Loucy (cell line): ENCODE data around the gene CFHR5.

Source experiments
- H2AFZ ChIP-seq: fragments of 200-600 bp; sonication (generic); 2 replicates; pipeline ENCODE4 v1.6.0; 2016; ENCODE audit warnings: antibody characterized with exemption, mild to moderate bottlenecking, low read length, moderate library complexity
- H3F3A ChIP-seq: fragments of 200-600 bp; 2 replicates; pipeline ENCODE4 v1.6.0; 2016; ENCODE audit warnings: antibody characterized with exemption, low read depth, mild to moderate bottlenecking
- H3K27me3 ChIP-seq: fragments of 200-600 bp; sonication (generic); 2 replicates; pipeline ENCODE4 v1.6.1; 2014; ENCODE audit warnings: low read length, mild to moderate bottlenecking; ENCODE audit not compliant: insufficient read depth, poor library complexity, severe bottlenecking
- H3K36me3 ChIP-seq: fragments of 200-600 bp; sonication (generic); 2 replicates; pipeline ENCODE4 v1.6.1; 2016; ENCODE audit warnings: low read length; ENCODE audit not compliant: insufficient read depth
- H3K4me1 ChIP-seq: fragments of 200-600 bp; sonication (generic); 2 replicates; pipeline ENCODE4 v1.5.1; 2014; ENCODE audit warnings: low read length, mild to moderate bottlenecking; ENCODE audit not compliant: insufficient read depth, poor library complexity, severe bottlenecking
- H3K4me2 ChIP-seq: fragments of 200-600 bp; sonication (generic); 2 replicates; pipeline ENCODE4 v1.6.0; 2014; ENCODE audit warnings: antibody characterized with exemption, low read length, low read depth, mild to moderate bottlenecking; ENCODE audit not compliant: poor library complexity, severe bottlenecking
- H3K4me3 ChIP-seq: fragments of 200-600 bp; sonication (generic); 2 replicates; pipeline ENCODE4 v1.5.1; 2014; ENCODE audit warnings: low read length, mild to moderate bottlenecking, mixed read lengths; ENCODE audit not compliant: poor library complexity, severe bottlenecking
- H3K79me2 ChIP-seq: fragments of 200-600 bp; sonication (generic); 2 replicates; pipeline ENCODE4 v1.6.1; 2014; ENCODE audit warnings: low read length; ENCODE audit not compliant: insufficient read depth
- H3K9ac ChIP-seq: fragments of 200-600 bp; sonication (generic); 2 replicates; pipeline ENCODE4 v1.6.0; 2014; ENCODE audit warnings: mild to moderate bottlenecking, low read depth, low read length, moderate library complexity; ENCODE audit not compliant: poor library complexity, severe bottlenecking
- H3K9me2 ChIP-seq: fragments of 200-600 bp; sonication (generic); replicated peaks from 2 replicates; pipeline ENCODE4 v1.6.1; 2016; ENCODE audit warnings: low read depth, low read length, mixed read lengths
- H3K9me3 ChIP-seq: fragments of 200-600 bp; sonication (generic); 2 replicates; pipeline ENCODE4 v1.6.1; 2014; ENCODE audit warnings: mild to moderate bottlenecking, antibody characterized with exemption, low read length, low read depth; ENCODE audit not compliant: insufficient read depth
- H4K20me1 ChIP-seq: fragments of 200-600 bp; sonication (generic); 2 replicates; pipeline ENCODE4 v1.6.0; 2014; ENCODE audit warnings: antibody characterized with exemption, low read length, mild to moderate bottlenecking; ENCODE audit not compliant: insufficient read depth, poor library complexity, severe bottlenecking
- CTCF ChIP-seq: fragments of 200-600 bp; sonication (generic); conservative IDR thresholded peaks from 2 replicates; pipeline ENCODE4 v1.5.1; 2014; ENCODE audit warnings: mild to moderate bottlenecking, antibody characterized with exemption, low read length
- EZH2phosphoT487 ChIP-seq: fragments of 200-600 bp; IDR thresholded peaks from 2 replicates; pipeline ENCODE4 v1.6.1; 2018; ENCODE audit warnings: antibody characterized with exemption, mild to moderate bottlenecking, moderate library complexity, borderline replicate concordance

Gene CFHR5

DNA sequence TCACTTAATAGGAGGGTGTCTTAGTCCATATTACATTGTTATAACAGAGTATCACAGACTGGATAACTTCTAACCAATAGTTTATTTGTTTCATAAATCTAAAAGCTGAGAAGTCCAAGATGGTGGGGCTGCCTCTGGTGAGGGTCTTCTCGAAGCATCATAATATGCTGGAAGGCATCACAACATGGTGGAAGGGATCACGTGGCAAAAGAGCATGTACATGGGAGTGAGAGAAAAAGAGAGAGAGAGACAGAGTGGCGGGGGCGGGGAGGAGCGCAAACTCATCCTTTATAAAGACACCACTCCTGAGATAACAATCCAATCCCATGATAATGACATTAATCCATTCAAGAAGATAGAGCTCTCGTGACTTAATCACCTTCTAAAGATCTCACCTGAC, 31.5 kb downstream of the CFHR5 start:
- H3K9me2 ChIP-seq: no peaks in the 10 kb centered on the region
- H3K27me3 ChIP-seq: no peaks in the 10 kb centered on the region
- no peaks in the 10 kb centered on the region for H4K20me1 ChIP-seq
- H3K4me3 ChIP-seq: no peak overlapping the region
- H3F3A ChIP-seq: no peaks in the 10 kb centered on the region
- TF ChIP-seq CTCF: no peak
- TF ChIP-seq EZH2phosphoT487: no peak
- no peak overlapping the region for H3K9ac ChIP-seq
- H3K36me3 ChIP-seq: no peaks in the 10 kb centered on the region
- H3K9me3 ChIP-seq: no peaks in the 10 kb centered on the region
- no peak overlapping the region for H2AFZ ChIP-seq
- no peaks in the 10 kb centered on the region for H3K79me2 ChIP-seq
- H3K4me1 ChIP-seq: no peaks in the 10 kb centered on the region
- no peak overlapping the region for H3K4me2 ChIP-seq

GRCh38 chr1:197011614-197012013, 34.3 kb downstream of the CFHR5 start:
- no peak for TF ChIP-seq EZH2phosphoT487
- TF ChIP-seq CTCF: no peak
- Histone ChIP-seq H4K20me1 (no peaks in the 10 kb centered on the region), H3K4me1 (no peaks in the 10 kb centered on the region)

GRCh38 chr1:197013234-197013633, 35.9 kb downstream of the CFHR5 start:
- Histone ChIP-seq H3K27me3 (no peaks in the 10 kb centered on the region), H3K9me3 (no peaks in the 10 kb centered on the region), H3K79me2 (no peaks in the 10 kb centered on the region), H3K9me2 (no peaks in the 10 kb centered on the region), H2AFZ (no peak overlapping the region), H3K36me3 (no peaks in the 10 kb centered on the region), H3F3A (no peaks in the 10 kb centered on the region), H3K4me3 (no peak overlapping the region), H3K9ac (no peak overlapping the region), H4K20me1 (no peaks in the 10 kb centered on the region), H3K4me2 (no peak overlapping the region), H3K4me1 (no peaks in the 10 kb centered on the region)
- no peak for TF ChIP-seq EZH2phosphoT487
- TF ChIP-seq CTCF: no peak

More at GRCh38 chr1:197011614-197012013, 34.3 kb downstream of the CFHR5 start:
- Histone ChIP-seq H3K27me3 (no peaks in the 10 kb centered on the region), H3K9me2 (no peaks in the 10 kb centered on the region), H3K4me2 (no peak overlapping the region), H3K36me3 (no peaks in the 10 kb centered on the region), H3K9ac (no peak overlapping the region), H3K9me3 (no peaks in the 10 kb centered on the region), H3F3A (no peaks in the 10 kb centered on the region), H2AFZ (no peak overlapping the region), H3K4me3 (no peak overlapping the region), H3K79me2 (no peaks in the 10 kb centered on the region)
